Stimulated activated CD4-positive, alpha-beta T cell treated with anti-CD3 and anti-CD28 coated beads, Interleukin-1b, Interleukin-23, amount 100 ng/mL, for 4 hours (primary cell): ENCODE data around the gene SLC29A4.
"Not testable (repeated sequence)": the region's sequence is repeated elsewhere in the genome, so short reads cannot be mapped to it uniquely, and the experiment has no call there.

Experiments
- DNase-seq, 2 donors: peaks; one replicate each; pipeline ENCODE4 v3.0.0-alpha.2; 2020; ENCODE audit warnings: low read depth in 2 of 2

The SLC29A4 gene

GRCh38 chr7:5274985-5275431 lies 7.7 kb upstream of the SLC29A4 start:
- DNase-seq, result not testable (repeated sequence)

GRCh38 chr7:5275510-5275909 lies 7.2 kb upstream of the SLC29A4 start:
- DNase-seq, result not testable (repeated sequence)

GRCh38 chr7:5276123-5276522 lies 6.6 kb upstream of the SLC29A4 start:
- DNase-seq, result not testable (repeated sequence)

GRCh38 chr7:5276611-5277010 lies 6.1 kb upstream of the SLC29A4 start:
- no peak for DNase-seq

- DNase-seq, result no peak
Measured at GRCh38 chr7:5278766-5279165, 4.0 kb upstream of the SLC29A4 start.

- DNase-seq, result no peak
Measured at GRCh38 chr7:5279734-5280133, 3.0 kb upstream of the SLC29A4 start.

GRCh38 chr7:5281598-5282500 lies 894 bp upstream of the SLC29A4 start:
- DNase-seq, result not testable (repeated sequence)

GRCh38 chr7:5283421-5284303 lies 919 bp downstream of the SLC29A4 start:
- DNase-seq, result no peak

- DNase-seq, result no peak
Measured at GRCh38 chr7:5284304-5285281, 1.9 kb downstream of the SLC29A4 start.

- DNase-seq, result no peak
Measured at GRCh38 chr7:5286933-5287332, 4.2 kb downstream of the SLC29A4 start.

- DNase-seq, result not testable (repeated sequence)
Measured at GRCh38 chr7:5287373-5287772, 4.6 kb downstream of the SLC29A4 start.

- no peak for DNase-seq
Measured at GRCh38 chr7:5287802-5288201, 5.1 kb downstream of the SLC29A4 start.

GRCh38 chr7:5288560-5288959 lies 5.8 kb downstream of the SLC29A4 start:
- not testable (repeated sequence) for DNase-seq

- DNase-seq, result no peak
Measured at GRCh38 chr7:5289355-5289754, 6.6 kb downstream of the SLC29A4 start.

GRCh38 chr7:5291301-5291700 lies 8.6 kb downstream of the SLC29A4 start:
- no peak for DNase-seq

- DNase-seq, result not testable (repeated sequence)
Measured at GRCh38 chr7:5291711-5292335, 9.1 kb downstream of the SLC29A4 start.

- no peak for DNase-seq
Measured at GRCh38 chr7:5294169-5294987, 11.6 kb downstream of the SLC29A4 start.

GRCh38 chr7:5295039-5296014 lies 12.6 kb downstream of the SLC29A4 start:
- DNase-seq, result no peak
